Astrocyte (in vitro differentiated cells and primary cell): ENCODE results near the gene CCR8. TPM values are rescaled to one million over a fixed set of nuclear protein-coding genes. Genes with fewer than 3 reads are reported as not detected.

Source experiments
- DNase-seq: peaks from one replicate; pipeline ENCODE4 v3.0.0-alpha.2; 2010; ENCODE audit warnings: low read depth
- FAIRE-seq: peaks from 2 replicates; lab custom pipeline; 2011; peaks lifted over from hg19 to GRCh38; lab: Jason Lieb, UNC
- H2AFZ ChIP-seq: 2 replicates; pipeline ENCODE4 v1.6.0; 2012; ENCODE audit warnings: low read depth, low read length, inconsistent platforms
- H3K27ac ChIP-seq: 2 replicates; pipeline ENCODE4 v1.5.1; 2011; ENCODE audit warnings: low read depth, low read length, inconsistent platforms
- H3K27me3 ChIP-seq: 2 replicates; pipeline ENCODE4 v1.6.0; 2011; ENCODE audit warnings: low read length, inconsistent platforms; ENCODE audit not compliant: insufficient read depth
- H3K36me3 ChIP-seq: 2 replicates; pipeline ENCODE4 v1.5.1; 2011; ENCODE audit warnings: low read length, inconsistent platforms; ENCODE audit not compliant: insufficient read depth
- H3K4me1 ChIP-seq: 2 replicates; pipeline ENCODE4 v1.5.1; 2011; ENCODE audit warnings: low read length, inconsistent platforms; ENCODE audit not compliant: insufficient read depth
- H3K4me2 ChIP-seq: 2 replicates; pipeline ENCODE4 v1.6.0; 2012; ENCODE audit warnings: low read length, inconsistent platforms
- H3K4me3 ChIP-seq: 2 replicates; pipeline ENCODE4 v1.5.1; 2011; ENCODE audit warnings: low read depth, mild to moderate bottlenecking, low read length, inconsistent platforms; ENCODE audit not compliant: insufficient read depth
- H3K79me2 ChIP-seq: 2 replicates; pipeline ENCODE4 v1.6.0; 2012; ENCODE audit warnings: mild to moderate bottlenecking, low read length, inconsistent platforms; ENCODE audit not compliant: insufficient read depth
- H3K9ac ChIP-seq: 2 replicates; pipeline ENCODE4 v1.6.0; 2012; ENCODE audit warnings: mild to moderate bottlenecking, low read length, inconsistent platforms
- H3K9me3 ChIP-seq: 2 replicates; pipeline ENCODE4 v1.5.1; 2012; ENCODE audit warnings: low read depth, mild to moderate bottlenecking, low read length, inconsistent platforms; ENCODE audit not compliant: insufficient read depth
- H4K20me1 ChIP-seq: 2 replicates; pipeline ENCODE4 v1.6.0; 2012; ENCODE audit warnings: low read length, inconsistent platforms; ENCODE audit not compliant: insufficient read depth
- H3K27ac Mint-ChIP-seq: one replicate; pipeline ENCODE4 v1.8.0; 2021; ENCODE audit warnings: mild to moderate bottlenecking, mixed read lengths; ENCODE audit not compliant: unreplicated experiment
- H3K27me3 Mint-ChIP-seq: one replicate; pipeline ENCODE4 v1.8.0; 2021; ENCODE audit warnings: low read depth, mixed read lengths; ENCODE audit not compliant: unreplicated experiment
- H3K36me3 Mint-ChIP-seq: one replicate; pipeline ENCODE4 v1.8.0; 2021; ENCODE audit warnings: low read depth, mixed read lengths; ENCODE audit not compliant: unreplicated experiment
- H3K4me1 Mint-ChIP-seq: one replicate; pipeline ENCODE4 v1.8.0; 2021; ENCODE audit warnings: low read depth, mixed read lengths; ENCODE audit not compliant: unreplicated experiment
- H3K4me3 Mint-ChIP-seq: one replicate; pipeline ENCODE4 v1.8.0; 2021; ENCODE audit warnings: mild to moderate bottlenecking, moderate library complexity, mixed read lengths; ENCODE audit not compliant: unreplicated experiment
- H3K9me3 Mint-ChIP-seq: one replicate; pipeline ENCODE4 v1.8.0; 2021; ENCODE audit warnings: mild to moderate bottlenecking, mixed read lengths; ENCODE audit not compliant: unreplicated experiment
- EZH2 ChIP-seq: IDR thresholded peaks from 2 replicates; pipeline ENCODE4 v1.6.1; 2012; ENCODE audit warnings: mild to moderate bottlenecking, low read length, inconsistent platforms; ENCODE audit not compliant: insufficient read depth
- total RNA-seq: library from RNA; stranded (reverse); gene quantifications from 2 replicates; pipeline ENCODE4 v1.2.1, GENCODE V29; 2021
- TF ChIP-seq, protein P1 (sequence below): IDR thresholded peaks from 2 replicates; pipeline ENCODE4 v1.5.1; 2011; ENCODE audit warnings: low read depth, mild to moderate bottlenecking, inconsistent platforms, low read length, moderate library complexity; ENCODE audit not compliant: insufficient read depth

Gene CCR8
- total RNA-seq, 1 donor from 2014 or later = not detected

DNA sequence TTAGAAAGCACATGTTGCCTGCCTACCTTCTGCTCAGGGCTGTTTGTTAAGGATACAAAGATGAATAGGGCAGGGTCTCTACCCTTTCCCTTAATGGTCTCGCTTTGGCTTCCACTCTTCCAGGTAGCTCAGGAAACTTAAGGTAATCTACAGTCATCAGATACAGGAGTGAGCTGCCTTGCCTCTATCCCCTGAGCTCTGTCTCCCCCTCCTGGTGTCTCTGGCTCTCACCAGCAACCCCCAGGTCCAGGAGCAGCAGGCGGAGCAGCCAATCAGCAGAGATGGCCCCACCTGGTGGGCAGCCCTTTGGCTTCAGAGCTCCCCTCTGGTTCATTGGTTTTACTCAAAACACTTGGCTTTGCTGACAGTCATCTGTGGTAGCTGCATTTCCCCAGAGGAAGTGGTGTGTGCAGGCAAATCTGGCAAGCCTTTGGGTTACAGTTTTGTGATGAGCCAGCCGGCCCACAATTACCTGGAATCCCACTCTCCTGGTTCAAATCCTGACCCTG is 41.2 kb upstream of the CCR8 start:
- TF ChIP-seq, protein P1, sequence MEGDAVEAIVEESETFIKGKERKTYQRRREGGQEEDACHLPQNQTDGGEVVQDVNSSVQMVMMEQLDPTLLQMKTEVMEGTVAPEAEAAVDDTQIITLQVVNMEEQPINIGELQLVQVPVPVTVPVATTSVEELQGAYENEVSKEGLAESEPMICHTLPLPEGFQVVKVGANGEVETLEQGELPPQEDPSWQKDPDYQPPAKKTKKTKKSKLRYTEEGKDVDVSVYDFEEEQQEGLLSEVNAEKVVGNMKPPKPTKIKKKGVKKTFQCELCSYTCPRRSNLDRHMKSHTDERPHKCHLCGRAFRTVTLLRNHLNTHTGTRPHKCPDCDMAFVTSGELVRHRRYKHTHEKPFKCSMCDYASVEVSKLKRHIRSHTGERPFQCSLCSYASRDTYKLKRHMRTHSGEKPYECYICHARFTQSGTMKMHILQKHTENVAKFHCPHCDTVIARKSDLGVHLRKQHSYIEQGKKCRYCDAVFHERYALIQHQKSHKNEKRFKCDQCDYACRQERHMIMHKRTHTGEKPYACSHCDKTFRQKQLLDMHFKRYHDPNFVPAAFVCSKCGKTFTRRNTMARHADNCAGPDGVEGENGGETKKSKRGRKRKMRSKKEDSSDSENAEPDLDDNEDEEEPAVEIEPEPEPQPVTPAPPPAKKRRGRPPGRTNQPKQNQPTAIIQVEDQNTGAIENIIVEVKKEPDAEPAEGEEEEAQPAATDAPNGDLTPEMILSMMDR = peak; percentile 89
- no peak for TF ChIP-seq EZH2
- no peak overlapping the region for H3K27ac ChIP-seq
- Mint-ChIP-seq H3K27me3 (no peaks in the 10 kb centered on the region), H3K27ac (no peak overlapping the region), H3K4me1 (peaks cover 7% of the 10 kb centered on the region), H3K36me3 (no peaks in the 10 kb centered on the region), H3K9me3 (peaks cover 4% of the 10 kb centered on the region), H3K4me3 (no peak overlapping the region)
- no peaks in the 10 kb centered on the region for H3K79me2 ChIP-seq
- no peaks in the 10 kb centered on the region for H3K4me1 ChIP-seq
- DNase-seq (peak; percentile 73), FAIRE-seq (no peak)
- no peaks in the 10 kb centered on the region for H3K36me3 ChIP-seq
- no peaks in the 10 kb centered on the region for H3K9me3 ChIP-seq
- no peaks in the 10 kb centered on the region for H4K20me1 ChIP-seq
- no peak overlapping the region for H3K9ac ChIP-seq
- H2AFZ ChIP-seq = no peak overlapping the region
- no peak overlapping the region for H3K4me2 ChIP-seq
- H3K27me3 ChIP-seq = no peaks in the 10 kb centered on the region
- H3K4me3 ChIP-seq = no peak overlapping the region

DNA sequence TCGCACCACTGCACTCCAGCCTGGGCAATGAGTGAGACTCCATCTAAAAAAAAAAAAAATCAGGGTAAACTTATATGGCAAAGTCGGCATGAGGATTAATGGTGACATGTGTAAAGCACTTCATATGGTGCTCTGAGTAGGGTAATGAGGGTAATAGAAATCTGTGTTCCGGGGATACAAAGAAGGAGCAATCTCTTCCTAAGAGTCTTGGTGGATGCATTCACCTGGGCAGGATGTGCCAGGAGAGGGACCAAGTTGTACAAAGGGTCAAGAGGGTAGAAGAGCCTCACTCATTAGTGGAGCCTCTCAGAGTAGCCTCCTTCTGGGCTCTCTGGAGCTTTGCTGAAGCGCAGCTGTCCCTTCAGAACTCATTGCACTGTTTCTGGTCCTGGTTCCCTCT is 40.4 kb upstream of the CCR8 start:
- Histone ChIP-seq H3K4me2 (no peak overlapping the region), H3K27me3 (no peaks in the 10 kb centered on the region), H3K36me3 (no peaks in the 10 kb centered on the region), H3K27ac (no peak overlapping the region), H3K4me1 (no peaks in the 10 kb centered on the region), H3K4me3 (no peak overlapping the region), H2AFZ (no peak overlapping the region), H3K9me3 (no peaks in the 10 kb centered on the region), H4K20me1 (no peaks in the 10 kb centered on the region), H3K79me2 (no peaks in the 10 kb centered on the region), H3K9ac (no peak overlapping the region)
- H3K4me3 Mint-ChIP-seq = no peak overlapping the region
- no peaks in the 10 kb centered on the region for H3K36me3 Mint-ChIP-seq
- H3K27ac Mint-ChIP-seq = no peak overlapping the region
- TF ChIP-seq, protein P1 = no peak
- no peak for TF ChIP-seq EZH2
- peaks cover 4% of the 10 kb centered on the region for H3K9me3 Mint-ChIP-seq
- DNase-seq (no peak), FAIRE-seq (no peak)
- H3K27me3 Mint-ChIP-seq = no peaks in the 10 kb centered on the region
- H3K4me1 Mint-ChIP-seq = peaks cover 7% of the 10 kb centered on the region

DNA sequence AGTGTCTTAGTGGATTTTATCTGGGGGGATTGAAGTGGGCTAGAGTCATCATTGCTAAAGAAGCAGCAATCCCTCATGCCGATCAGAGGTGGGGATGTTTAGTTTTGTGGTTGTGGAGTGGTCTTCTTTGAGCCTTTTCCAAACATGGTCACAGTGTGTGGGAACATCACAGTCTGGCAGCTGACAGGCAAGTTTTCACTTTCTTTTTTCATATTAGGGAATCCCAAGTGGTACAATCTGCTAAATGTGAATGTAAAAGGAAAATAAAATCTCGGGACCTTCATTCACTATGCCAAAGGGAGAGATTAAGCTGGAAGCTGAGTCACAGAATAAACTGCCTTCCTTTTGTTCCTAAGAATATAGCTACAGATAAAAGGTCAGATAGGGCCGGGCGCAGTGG is 39.3 kb upstream of the CCR8 start:
- Histone ChIP-seq H3K27me3 (no peaks in the 10 kb centered on the region), H3K4me1 (no peaks in the 10 kb centered on the region), H3K27ac (no peak overlapping the region), H3K4me2 (no peak overlapping the region), H4K20me1 (no peaks in the 10 kb centered on the region), H3K9me3 (no peaks in the 10 kb centered on the region), H3K4me3 (no peak overlapping the region), H3K36me3 (no peaks in the 10 kb centered on the region), H3K79me2 (no peaks in the 10 kb centered on the region), H3K9ac (no peak overlapping the region), H2AFZ (no peak overlapping the region)
- Mint-ChIP-seq H3K27me3 (no peaks in the 10 kb centered on the region), H3K9me3 (peaks cover 4% of the 10 kb centered on the region), H3K4me3 (no peak overlapping the region), H3K4me1 (peaks cover 10% of the 10 kb centered on the region), H3K36me3 (no peaks in the 10 kb centered on the region), H3K27ac (peak overlapping the region; percentile 51)
- TF ChIP-seq EZH2 = no peak
- TF ChIP-seq, protein P1 = no peak
- no peak for FAIRE-seq
- DNase-seq = no peak
